Astrocyte of the cerebellum (primary cell): ENCODE results near the gene TFF3.

Experiments
- DNase-seq: peaks from one replicate; pipeline ENCODE4 v3.0.0-alpha.2; 2011; ENCODE audit warnings: low read depth
- H3K4me3 ChIP-seq: 2 replicates; pipeline ENCODE4 v1.5.1; 2011; ENCODE audit warnings: mild to moderate bottlenecking, low read depth, low read length, moderate library complexity
- in situ Hi-C: cut with HindIII; loops from 2 replicates; pipeline ENCODE4 v1.10.0; 2017; ENCODE audit warnings: low sequenced_read_pairs
- TF ChIP-seq, protein P1 (sequence below): IDR thresholded peaks from 2 replicates; pipeline ENCODE4 v1.5.1; 2012; ENCODE audit warnings: low read length, low read depth, moderate library complexity, mild to moderate bottlenecking; ENCODE audit errors: missing control alignments

The TFF3 gene

DNA sequence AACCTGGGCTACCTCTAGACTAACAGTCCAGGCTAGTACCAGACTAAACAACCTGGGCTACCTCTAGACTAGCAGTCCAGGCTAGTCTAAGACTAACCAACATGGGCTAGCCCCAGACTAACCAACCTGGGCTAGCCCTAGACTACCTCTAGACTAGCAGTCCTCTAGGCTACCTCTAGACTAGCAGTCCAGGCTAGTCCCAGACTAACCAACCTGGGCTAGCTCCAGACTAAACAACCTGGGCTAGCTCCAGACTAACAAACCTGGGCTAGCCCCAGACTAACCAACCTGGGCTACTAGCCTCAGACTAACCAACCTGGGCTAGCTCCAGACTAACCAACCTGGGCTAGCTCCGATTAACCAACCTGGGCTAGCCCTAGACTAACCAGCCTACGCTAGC, 33.6 kb upstream of the TFF3 start:
- DNase-seq = no peak
- TF ChIP-seq, protein P1, sequence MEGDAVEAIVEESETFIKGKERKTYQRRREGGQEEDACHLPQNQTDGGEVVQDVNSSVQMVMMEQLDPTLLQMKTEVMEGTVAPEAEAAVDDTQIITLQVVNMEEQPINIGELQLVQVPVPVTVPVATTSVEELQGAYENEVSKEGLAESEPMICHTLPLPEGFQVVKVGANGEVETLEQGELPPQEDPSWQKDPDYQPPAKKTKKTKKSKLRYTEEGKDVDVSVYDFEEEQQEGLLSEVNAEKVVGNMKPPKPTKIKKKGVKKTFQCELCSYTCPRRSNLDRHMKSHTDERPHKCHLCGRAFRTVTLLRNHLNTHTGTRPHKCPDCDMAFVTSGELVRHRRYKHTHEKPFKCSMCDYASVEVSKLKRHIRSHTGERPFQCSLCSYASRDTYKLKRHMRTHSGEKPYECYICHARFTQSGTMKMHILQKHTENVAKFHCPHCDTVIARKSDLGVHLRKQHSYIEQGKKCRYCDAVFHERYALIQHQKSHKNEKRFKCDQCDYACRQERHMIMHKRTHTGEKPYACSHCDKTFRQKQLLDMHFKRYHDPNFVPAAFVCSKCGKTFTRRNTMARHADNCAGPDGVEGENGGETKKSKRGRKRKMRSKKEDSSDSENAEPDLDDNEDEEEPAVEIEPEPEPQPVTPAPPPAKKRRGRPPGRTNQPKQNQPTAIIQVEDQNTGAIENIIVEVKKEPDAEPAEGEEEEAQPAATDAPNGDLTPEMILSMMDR = no peak
- H3K4me3 ChIP-seq = no peak overlapping the region
- in situ Hi-C loops = no loop called here

DNA sequence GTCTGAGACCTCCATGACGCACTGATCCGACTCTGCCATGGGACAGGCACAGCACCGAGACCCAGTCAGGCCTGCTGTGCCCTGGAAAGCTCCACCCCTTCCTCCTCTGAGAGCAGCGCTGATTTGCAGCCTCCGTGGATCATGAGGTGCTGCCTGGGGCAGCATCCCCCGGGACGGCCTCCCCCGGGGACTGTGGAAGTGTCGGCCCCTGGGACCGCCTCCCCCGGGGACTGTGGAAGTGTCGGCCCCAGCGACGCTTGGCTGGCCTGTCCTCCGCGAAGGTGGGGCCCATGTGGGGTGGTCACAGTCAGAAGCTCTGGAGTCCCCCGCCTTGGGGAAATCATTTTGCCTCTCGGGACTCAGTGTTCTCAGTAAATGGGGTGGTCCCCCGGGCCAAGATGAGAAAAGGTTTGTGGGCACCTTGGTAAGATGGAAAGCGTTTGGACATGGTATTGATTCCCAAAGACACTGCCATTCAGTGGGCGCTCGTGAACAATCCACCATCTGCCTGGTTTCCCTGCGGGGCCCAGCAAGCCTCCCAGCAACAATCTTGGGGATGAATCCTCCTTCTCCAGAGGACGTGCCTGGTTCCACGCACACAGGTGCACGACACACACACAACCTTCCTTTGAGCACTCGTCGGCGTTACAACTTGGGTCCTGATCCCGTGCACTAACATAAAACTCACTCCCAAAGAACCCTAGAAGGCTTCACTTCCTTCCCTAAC, 32.6 kb upstream of the TFF3 start:
- in situ Hi-C loops = no loop called here
- TF ChIP-seq, protein P1 = no peak
- DNase-seq = no peak
- H3K4me3 ChIP-seq = no peak overlapping the region

DNA sequence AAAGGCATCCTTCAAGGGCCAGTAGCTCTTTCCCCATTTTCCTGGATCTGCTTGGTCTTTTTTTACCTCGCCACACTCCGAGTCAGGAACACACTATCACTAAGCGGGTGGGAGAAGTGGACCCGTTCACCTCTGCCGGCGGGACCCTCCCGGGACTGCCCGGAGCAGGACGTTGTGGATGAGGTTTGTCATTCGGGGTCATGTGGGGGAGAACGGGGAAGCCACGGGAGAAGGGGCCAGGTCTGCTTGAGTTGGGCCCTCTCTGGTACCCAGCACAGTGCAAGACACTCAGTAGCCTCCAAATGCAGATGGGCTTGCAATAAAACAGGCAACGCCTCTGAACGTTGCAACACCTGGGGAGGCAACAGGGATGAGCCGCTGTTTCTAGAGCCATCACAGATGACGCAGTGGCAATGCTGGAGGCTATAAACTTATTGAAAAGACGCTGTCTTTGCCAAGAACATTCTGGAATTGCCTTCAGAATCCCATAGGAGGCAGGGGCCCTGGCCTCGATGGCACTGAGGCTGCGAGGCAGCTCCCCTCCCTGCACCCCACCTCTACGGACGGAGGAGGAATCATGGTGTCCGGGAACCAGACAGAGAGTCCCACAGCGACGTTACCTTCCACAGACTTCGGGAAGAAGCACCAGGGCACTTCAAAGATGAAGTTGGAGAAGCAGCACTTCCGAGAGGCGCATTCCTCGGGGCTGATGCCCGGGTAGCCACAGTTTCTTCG, 31.8 kb upstream of the TFF3 start:
- in situ Hi-C loops = no loop called here
- TF ChIP-seq, protein P1 = no peak
- DNase-seq = no peak
- no peak overlapping the region for H3K4me3 ChIP-seq

DNA sequence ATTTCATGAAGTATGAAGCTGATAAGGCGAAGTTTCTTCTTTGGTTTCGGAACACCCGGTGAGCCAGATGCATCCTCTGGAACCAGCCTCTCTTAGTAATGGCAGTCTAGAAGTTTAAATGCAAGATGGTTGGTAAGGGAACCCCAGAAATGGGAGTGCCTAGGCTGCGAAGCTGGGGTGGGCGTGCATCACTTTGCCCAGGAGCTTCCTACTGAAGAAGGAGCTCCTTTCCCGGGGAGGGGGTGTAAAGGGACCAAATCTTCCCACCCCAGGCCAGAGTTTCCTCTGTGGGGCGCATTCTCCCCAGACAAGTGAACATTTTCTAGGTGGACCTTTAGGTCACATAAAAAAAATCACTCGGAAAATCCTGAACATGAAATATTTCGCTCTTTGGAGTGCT, 31.2 kb upstream of the TFF3 start:
- in situ Hi-C loops = no loop called here
- no peak overlapping the region for H3K4me3 ChIP-seq
- TF ChIP-seq, protein P1 = no peak
- DNase-seq = no peak

- TF ChIP-seq, protein P1 = no peak
- no peak overlapping the region for H3K4me3 ChIP-seq
- in situ Hi-C loops = no loop called here
- no peak for DNase-seq
Measured at GRCh38 chr21:42344631-42345030, 29.4 kb upstream of the TFF3 start.

DNA sequence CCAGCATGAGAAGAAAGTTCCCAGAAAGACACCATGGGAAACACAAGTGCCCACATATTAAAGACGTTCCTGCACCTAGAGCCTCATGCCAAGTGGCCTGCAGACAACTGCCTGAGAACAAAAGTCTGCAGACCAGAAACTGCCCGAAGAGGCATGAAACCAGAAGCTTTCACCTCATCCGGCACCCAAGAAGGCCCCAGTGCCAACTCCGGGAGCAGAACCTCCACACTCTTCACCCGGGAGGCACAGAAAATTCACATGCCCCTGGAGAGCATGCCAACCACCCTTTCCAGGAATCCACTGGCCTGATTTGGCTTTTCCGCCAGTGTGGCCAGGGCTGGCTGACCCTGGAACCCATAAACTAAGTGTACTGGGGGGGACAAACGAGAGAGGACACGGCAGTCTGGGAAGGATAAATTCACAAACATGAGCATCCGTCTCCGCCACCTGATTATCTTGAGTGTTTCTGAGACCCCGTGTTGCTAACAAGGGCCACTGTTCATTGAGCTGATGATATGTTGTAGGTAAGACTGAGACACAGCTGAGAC, 28.8 kb upstream of the TFF3 start:
- no peak overlapping the region for H3K4me3 ChIP-seq
- TF ChIP-seq, protein P1 = no peak
- DNase-seq = no peak
- in situ Hi-C loops = no loop called here
